GM15510 (cell line): Measurements from ENCODE around the gene PRSS16.

Source experiments
- POLR2A ChIP-seq: IDR thresholded peaks from 3 replicates; pipeline ENCODE4 v1.6.1; 2011; ENCODE audit warnings: borderline replicate concordance; ENCODE audit not compliant: insufficient read length; ENCODE audit errors: extremely low read depth

The PRSS16 gene

GRCh38 chr6:27263886-27264285 lies 16.4 kb downstream of the PRSS16 start:
- TF ChIP-seq POLR2A = no peak

GRCh38 chr6:27267857-27268434 lies 20.4 kb downstream of the PRSS16 start:
- TF ChIP-seq POLR2A = no peak

- TF ChIP-seq POLR2A = no peak
Measured at GRCh38 chr6:27268803-27269202, 21.3 kb downstream of the PRSS16 start.

GRCh38 chr6:27273783-27274182 lies 26.3 kb downstream of the PRSS16 start:
- no peak for TF ChIP-seq POLR2A

- TF ChIP-seq POLR2A = no peak
Measured at GRCh38 chr6:27275025-27275956, 27.8 kb downstream of the PRSS16 start.

GRCh38 chr6:27279513-27280063 lies 32.1 kb downstream of the PRSS16 start:
- no peak for TF ChIP-seq POLR2A

GRCh38 chr6:27280064-27280539 lies 32.6 kb downstream of the PRSS16 start:
- TF ChIP-seq POLR2A = no peak

- TF ChIP-seq POLR2A = no peak
Measured at GRCh38 chr6:27280540-27281000, 33.1 kb downstream of the PRSS16 start.

GRCh38 chr6:27281105-27281539 lies 33.6 kb downstream of the PRSS16 start:
- TF ChIP-seq POLR2A = no peak

- TF ChIP-seq POLR2A = no peak
Measured at GRCh38 chr6:27281569-27281968, 34.1 kb downstream of the PRSS16 start.

GRCh38 chr6:27283279-27283678 lies 35.8 kb downstream of the PRSS16 start:
- no peak for TF ChIP-seq POLR2A

GRCh38 chr6:27286141-27286540 lies 38.6 kb downstream of the PRSS16 start:
- no peak for TF ChIP-seq POLR2A

GRCh38 chr6:27287751-27288135 lies 40.2 kb downstream of the PRSS16 start:
- TF ChIP-seq POLR2A = no peak

- no peak for TF ChIP-seq POLR2A
Measured at GRCh38 chr6:27288136-27289044, 40.9 kb downstream of the PRSS16 start.
